Upper lobe of right lung (tissue), 1 donor: ENCODE results near the gene PCYT2. TPM values are rescaled to one million over a fixed set of nuclear protein-coding genes. Genes with fewer than 3 reads are reported as not detected.
"Not testable (repeated sequence)": the region's sequence is repeated elsewhere in the genome, so short reads cannot be mapped to it uniquely, and the experiment has no call there.

ENCODE experiments used
- ATAC-seq: fragments of 200-7000 bp; cut with Tn5 transposase; one replicate; pipeline ENCODE4 v1.9.1; 2020; ENCODE audit warnings: mild to moderate bottlenecking, moderate library complexity
- DNase-seq: peaks from one replicate; pipeline ENCODE4 v3.0.0-alpha.2; 2020
- H3K27ac ChIP-seq: fragments of 200-600 bp; one replicate; pipeline ENCODE4 v1.8.0; 2022
- H3K27me3 ChIP-seq: fragments of 200-600 bp; one replicate; pipeline ENCODE4 v1.8.0; 2022; ENCODE audit warnings: mild to moderate bottlenecking
- H3K36me3 ChIP-seq: fragments of 200-600 bp; one replicate; pipeline ENCODE4 v1.8.0; 2022
- H3K4me1 ChIP-seq: fragments of 200-600 bp; one replicate; pipeline ENCODE4 v1.8.0; 2022
- H3K4me3 ChIP-seq: fragments of 200-600 bp; one replicate; pipeline ENCODE4 v1.8.0; 2022; ENCODE audit warnings: mild to moderate bottlenecking
- H3K9me3 ChIP-seq: fragments of 200-600 bp; one replicate; pipeline ENCODE4 v1.8.0; 2022
- CTCF ChIP-seq: fragments of 200-600 bp; IDR thresholded peaks from one replicate; pipeline ENCODE4 v1.8.0; 2022; ENCODE audit warnings: antibody characterized with exemption
- intact Hi-C: fragments of 100-400 bp; cut with DNase I; formaldehyde crosslinking; loops from one replicate; pipeline ENCODE4 v1.11.0; 2022
- total RNA-seq: library from RNA; stranded (reverse); fragmentation: NEBNext Ultra II Directional; extraction: Animal tissue kit (Norgen Biotek cat#: 25700); gene quantifications from one replicate; pipeline ENCODE4 v1.2.1, GENCODE V29; 2021
- donor health status: DM: no; HTN: yes; CAD: no; lungs with severe emphysema.

The PCYT2 gene
- total RNA-seq, 1 donor from 2014 or later = 46.1 TPM

GRCh38 chr17:81954131-81955057, 43.2 kb upstream of the PCYT2 start:
- intact Hi-C loops = no loop called here
- H3K27me3 ChIP-seq = peaks cover 18% of the 10 kb centered on the region
- no peak overlapping the region for H3K27ac ChIP-seq
- H3K9me3 ChIP-seq = no peaks in the 10 kb centered on the region
- ATAC-seq = no peak
- peaks cover 3% of the 10 kb centered on the region for H3K4me1 ChIP-seq
- no peak for TF ChIP-seq CTCF
- no peaks in the 10 kb centered on the region for H3K36me3 ChIP-seq
- no peak overlapping the region for H3K4me3 ChIP-seq
- DNase-seq = no peak

GRCh38 chr17:81953443-81953842, 42.2 kb upstream of the PCYT2 start:
- H3K4me3 ChIP-seq, H3K4me1 ChIP-seq, H3K9me3 ChIP-seq, H3K27me3 ChIP-seq, ATAC-seq, DNase-seq, H3K36me3 ChIP-seq, H3K27ac ChIP-seq, intact Hi-C loops: not testable (repeated sequence)

GRCh38 chr17:81952792-81953228, 41.6 kb upstream of the PCYT2 start:
- no peak for TF ChIP-seq CTCF
- no peaks in the 10 kb centered on the region for H3K9me3 ChIP-seq
- no peaks in the 10 kb centered on the region for H3K36me3 ChIP-seq
- no peak for DNase-seq
- no peaks in the 10 kb centered on the region for H3K4me1 ChIP-seq
- intact Hi-C loops = no loop called here
- peak; percentile 4 for ATAC-seq
- H3K27me3 ChIP-seq = peaks cover 2% of the 10 kb centered on the region
- H3K4me3 ChIP-seq = no peak overlapping the region
- H3K27ac ChIP-seq = no peak overlapping the region

- H3K27ac ChIP-seq = no peak overlapping the region
- ATAC-seq = no peak
- no peaks in the 10 kb centered on the region for H3K9me3 ChIP-seq
- intact Hi-C loops = no loop called here
- DNase-seq = no peak
- H3K4me1 ChIP-seq = no peaks in the 10 kb centered on the region
- no peaks in the 10 kb centered on the region for H3K36me3 ChIP-seq
- H3K27me3 ChIP-seq = no peaks in the 10 kb centered on the region
- no peak for TF ChIP-seq CTCF
- no peak overlapping the region for H3K4me3 ChIP-seq
These were observed 40.8 kb upstream of the PCYT2 start for GRCh38 chr17:81951785-81952684.

GRCh38 chr17:81950501-81950900, 39.3 kb upstream of the PCYT2 start:
- H3K27ac ChIP-seq = no peak overlapping the region
- H3K4me3 ChIP-seq = no peak overlapping the region
- no peaks in the 10 kb centered on the region for H3K36me3 ChIP-seq
- H3K9me3 ChIP-seq = no peaks in the 10 kb centered on the region
- DNase-seq (no peak), ATAC-seq (no peak)
- no peaks in the 10 kb centered on the region for H3K4me1 ChIP-seq
- no peaks in the 10 kb centered on the region for H3K27me3 ChIP-seq
- no peak for TF ChIP-seq CTCF
- intact Hi-C loops = no loop called here
